K562 (cell line): ENCODE results near the gene ILK. TPM values are rescaled to one million over a fixed set of nuclear protein-coding genes. Genes with fewer than 3 reads are reported as not detected.
A peak's percentile ranks its signal among the peaks of the same experiment; 100 is the strongest.

ENCODE experiments used
- ARID1B ChIP-seq: fragments of 450-650 bp; IDR thresholded peaks from 2 replicates; pipeline ENCODE4 v1.6.1; 2016; ENCODE audit warnings: antibody characterized with exemption, mild to moderate bottlenecking, inconsistent platforms
- BRCA1 ChIP-seq, 2 experiments: fragments of 450-650 bp in 1 of 2; sonication (generic) in 1 of 2; formaldehyde crosslinking in 1 of 2; IDR thresholded peaks; 2 replicates each; pipeline versions ENCODE4 v1.5.0 to v1.6.1; 2017 to 2020; ENCODE audit warnings: mild to moderate bottlenecking in 1 of 2, missing genetic modification reagents in 1 of 2
- CBFA2T2 ChIP-seq: fragments of 450-650 bp; conservative IDR thresholded peaks from 2 replicates; pipeline ENCODE4 v1.6.1; 2017; ENCODE audit warnings: mild to moderate bottlenecking
- CBX1 ChIP-seq: sonication (generic); IDR thresholded peaks from 2 replicates; pipeline ENCODE4 v1.6.1; 2016; ENCODE audit warnings: antibody characterized with exemption, low read depth, mild to moderate bottlenecking
- FOXJ3 ChIP-seq: sonication (generic); formaldehyde crosslinking; IDR thresholded peaks from 2 replicates; pipeline ENCODE4 v1.4.0; 2020; ENCODE audit warnings: mild to moderate bottlenecking, missing genetic modification reagents
- HNRNPL ChIP-seq: fragments of 200-400 bp; formaldehyde crosslinking; IDR thresholded peaks from 2 replicates; pipeline ENCODE4 v1.6.1; 2017; ENCODE audit warnings: low read depth, mild to moderate bottlenecking, low read length
- IFI16 ChIP-seq: fragments of 250-450 bp; sonication (Bioruptor Pico); IDR thresholded peaks from 2 replicates; pipeline ENCODE4 v2.1.2; 2022; ENCODE audit warnings: mild to moderate bottlenecking, inconsistent platforms
- MAFK ChIP-seq: IDR thresholded peaks from 2 replicates; pipeline ENCODE4 v1.6.1; 2011; ENCODE audit warnings: low read length, improper control_type of control experiment
- MECOM ChIP-seq: fragments of 250-450 bp; sonication (Bioruptor Pico); IDR thresholded peaks from 2 replicates; pipeline ENCODE4 v1.8.0; 2022; ENCODE audit warnings: inconsistent platforms
- MYBL2 ChIP-seq, 2 experiments: fragments of 450-650 bp in 1 of 2; sonication (generic) in 1 of 2; formaldehyde crosslinking in 1 of 2; IDR thresholded peaks; 2 replicates each; pipeline versions ENCODE4 v1.6.1 to v1.8.1; 2017 to 2022; ENCODE audit warnings: borderline replicate concordance in 1 of 2, inconsistent platforms in 1 of 2, low read depth in 1 of 2, mild to moderate bottlenecking in 1 of 2, missing genetic modification reagents in 1 of 2, moderate library complexity in 1 of 2
- NCOA4 ChIP-seq: fragments of 450-650 bp; IDR thresholded peaks from 2 replicates; pipeline ENCODE4 v1.6.1; 2018; ENCODE audit warnings: mild to moderate bottlenecking; ENCODE audit not compliant: partially characterized antibody
- NR2F6 ChIP-seq: fragments of 450-650 bp; formaldehyde crosslinking; IDR thresholded peaks from 2 replicates; pipeline ENCODE4 v1.4.0; 2020; ENCODE audit warnings: mild to moderate bottlenecking
- PPARD ChIP-seq: fragments of 250-450 bp; sonication (Bioruptor Pico); IDR thresholded peaks from 2 replicates; pipeline ENCODE4 v1.8.0; 2022; ENCODE audit warnings: inconsistent platforms, mild to moderate bottlenecking, moderate library complexity
- RBM15 ChIP-seq: fragments of 200-400 bp; formaldehyde crosslinking; IDR thresholded peaks from 2 replicates; pipeline ENCODE4 v1.6.1; 2018; ENCODE audit warnings: mild to moderate bottlenecking, low read length, moderate library complexity; ENCODE audit not compliant: insufficient read depth
- SIN3A ChIP-seq, 2 experiments: fragments of 150-350 bp in 1 of 2; IDR thresholded peaks; 2 replicates each; pipeline ENCODE4 v1.6.1; 2011 to 2016; ENCODE audit warnings: borderline replicate concordance in 2 of 2, low read depth in 2 of 2, low read length in 2 of 2, mild to moderate bottlenecking in 2 of 2, moderate library complexity in 2 of 2; ENCODE audit not compliant: control insufficient read depth in 1 of 2
- SMAD2 ChIP-seq: fragments of 150-350 bp; IDR thresholded peaks from 2 replicates; pipeline ENCODE4 v1.6.1; 2014; ENCODE audit warnings: low read depth, mild to moderate bottlenecking, low read length
- SMARCE1 ChIP-seq: fragments of 450-650 bp; IDR thresholded peaks from 2 replicates; pipeline ENCODE4 v1.7.1; 2016; ENCODE audit warnings: mild to moderate bottlenecking
- SPI1 ChIP-seq: IDR thresholded peaks from 2 replicates; pipeline ENCODE4 v1.6.1; 2011; ENCODE audit warnings: low read depth, low read length, control low read depth, borderline replicate concordance
- TCF7 ChIP-seq: sonication (generic); IDR thresholded peaks from 2 replicates; pipeline ENCODE4 v1.6.1; 2016; ENCODE audit warnings: antibody characterized with exemption, borderline replicate concordance
- ZNF197 ChIP-seq: fragments of 200-800 bp; sonication (Bioruptor generic); IDR thresholded peaks from 2 replicates; pipeline ENCODE4 v1.6.1; 2016; ENCODE audit warnings: low read depth, missing genetic modification characterization, missing compliant biosample characterization
- polyA plus RNA-seq, 8 experiments: library from polyadenylated mRNA; depleted of rRNA in 4 of 8; stranded (reverse) in 5 of 8; unstranded in 3 of 8; fragments of >200 nt; fragmentation: Nextera tagmentation in 2 of 8; fragmentation: Illumina TruSeq in 1 of 8; extraction: Ambion mirVana in 2 of 8; extraction: Trizol in 1 of 8; gene quantifications; 2 replicates each; pipeline versions ENCODE4 v1.2.1 to v1.2.3, GENCODE V29; 2011 to 2014; ENCODE audit warnings: inconsistent platforms in 1 of 8, missing spikeins in 1 of 8
- total RNA-seq, 7 experiments: library from RNA; depleted of rRNA in 6 of 7; stranded (reverse); fragments of >200 nt in 6 of 7; fragmentation: Illumina TruSeq in 2 of 7; extraction: Trizol in 2 of 7; gene quantifications; 2 replicates each; pipeline versions ENCODE4 v1.2.1 to v1.2.3, GENCODE V29; 2011 to 2021; ENCODE audit warnings: low replicate concordance in 1 of 7
- TF ChIP-seq, protein P1 (sequence below): fragments of 250-450 bp; sonication (Bioruptor Pico); IDR thresholded peaks from 2 replicates; pipeline ENCODE4 v1.4.0; 2020

ILK gene
- total and polyA plus RNA-seq, 9 of the 15 experiments (the other 6 are each of a cell fraction or from before 2014, with no cell fraction given): 43.3 to 95.9 (median 58.9) TPM

DNA sequence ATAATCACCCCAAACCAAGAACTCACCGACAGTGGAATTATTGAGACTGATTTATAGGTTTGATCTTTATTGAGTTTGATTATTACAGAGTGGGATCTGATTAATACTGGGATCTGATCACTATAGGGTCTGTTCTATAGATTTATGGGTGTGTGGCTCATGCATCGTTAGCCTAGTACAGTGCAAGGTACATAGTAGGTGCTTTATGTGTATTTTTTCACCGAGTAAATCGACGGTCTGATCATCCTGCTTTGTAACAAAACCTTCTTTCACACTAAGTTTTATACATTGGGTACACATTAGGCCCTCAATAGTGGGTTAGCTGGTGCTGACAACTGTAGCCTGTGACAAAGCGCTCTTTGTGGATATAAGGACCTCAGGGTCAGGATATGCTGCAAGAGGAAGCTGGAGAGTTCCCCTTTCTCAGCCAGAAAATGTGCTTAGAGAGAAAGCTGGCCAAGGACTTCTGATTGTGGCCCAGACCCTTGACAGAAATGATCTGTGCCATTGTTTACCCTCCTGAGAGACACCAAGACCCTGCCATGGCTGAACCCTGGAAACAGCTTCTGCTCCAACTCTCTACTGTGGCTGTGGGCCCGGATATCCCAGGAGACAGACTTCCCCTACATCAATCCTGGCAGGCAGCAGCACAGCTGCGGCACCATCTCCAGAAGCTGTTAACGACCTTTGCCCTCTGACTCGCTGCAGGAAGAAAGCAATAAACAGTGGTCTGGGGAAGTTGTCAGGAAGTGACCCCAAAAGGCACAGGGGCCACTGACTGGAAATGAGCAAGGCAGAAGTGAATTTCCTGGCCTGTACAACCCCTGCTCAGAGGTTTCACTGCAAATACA, 31.7 kb downstream of the ILK start (continued):
- no peak for TF ChIP-seq RBM15
- TF ChIP-seq TCF7: no peak
- 0 out of 2 replicates have a peak, but pooled peaks have one; percentile 15 for TF ChIP-seq CBFA2T2
- no peak for TF ChIP-seq SIN3A (IDR thresholded peaks at IDR 0.05; ENCODE audit: borderline replicate concordance in 2 of 2, control insufficient read depth in 1 of 2, low read depth in 2 of 2, low read length in 2 of 2)
- no peak for TF ChIP-seq HNRNPL
- no peak for TF ChIP-seq FOXJ3 (CRISPR knock-in tag)
- no peak for TF ChIP-seq ZNF197 (CRISPR knock-in tag)
- no peak for TF ChIP-seq BRCA1 (IDR thresholded peaks at IDR 0.05)
- TF ChIP-seq BRCA1 (CRISPR knock-in tag; IDR thresholded peaks at IDR 0.05): no peak
- 0 out of 2 replicates have a peak, but pooled peaks have one; percentile 23 for TF ChIP-seq ARID1B
- no peak for TF ChIP-seq SMAD2
- TF ChIP-seq SMARCE1: peak; percentile 45; the same call in 1 of the 2 replicates
- no peak for TF ChIP-seq PPARD
- no peak for TF ChIP-seq MECOM
- no peak for TF ChIP-seq CBX1
- no peak for TF ChIP-seq MAFK
- no peak for TF ChIP-seq NCOA4
- TF ChIP-seq MYBL2 (IDR thresholded peaks at IDR 0.05; ENCODE audit: low read depth): no peak
- no peak for TF ChIP-seq MYBL2 (CRISPR knock-in tag; IDR thresholded peaks at IDR 0.05; ENCODE audit: borderline replicate concordance)
- no peak for TF ChIP-seq IFI16 (CRISPR knock-in tag)
- no peak for TF ChIP-seq NR2F6 (CRISPR knock-in tag)
- TF ChIP-seq, protein P1, sequence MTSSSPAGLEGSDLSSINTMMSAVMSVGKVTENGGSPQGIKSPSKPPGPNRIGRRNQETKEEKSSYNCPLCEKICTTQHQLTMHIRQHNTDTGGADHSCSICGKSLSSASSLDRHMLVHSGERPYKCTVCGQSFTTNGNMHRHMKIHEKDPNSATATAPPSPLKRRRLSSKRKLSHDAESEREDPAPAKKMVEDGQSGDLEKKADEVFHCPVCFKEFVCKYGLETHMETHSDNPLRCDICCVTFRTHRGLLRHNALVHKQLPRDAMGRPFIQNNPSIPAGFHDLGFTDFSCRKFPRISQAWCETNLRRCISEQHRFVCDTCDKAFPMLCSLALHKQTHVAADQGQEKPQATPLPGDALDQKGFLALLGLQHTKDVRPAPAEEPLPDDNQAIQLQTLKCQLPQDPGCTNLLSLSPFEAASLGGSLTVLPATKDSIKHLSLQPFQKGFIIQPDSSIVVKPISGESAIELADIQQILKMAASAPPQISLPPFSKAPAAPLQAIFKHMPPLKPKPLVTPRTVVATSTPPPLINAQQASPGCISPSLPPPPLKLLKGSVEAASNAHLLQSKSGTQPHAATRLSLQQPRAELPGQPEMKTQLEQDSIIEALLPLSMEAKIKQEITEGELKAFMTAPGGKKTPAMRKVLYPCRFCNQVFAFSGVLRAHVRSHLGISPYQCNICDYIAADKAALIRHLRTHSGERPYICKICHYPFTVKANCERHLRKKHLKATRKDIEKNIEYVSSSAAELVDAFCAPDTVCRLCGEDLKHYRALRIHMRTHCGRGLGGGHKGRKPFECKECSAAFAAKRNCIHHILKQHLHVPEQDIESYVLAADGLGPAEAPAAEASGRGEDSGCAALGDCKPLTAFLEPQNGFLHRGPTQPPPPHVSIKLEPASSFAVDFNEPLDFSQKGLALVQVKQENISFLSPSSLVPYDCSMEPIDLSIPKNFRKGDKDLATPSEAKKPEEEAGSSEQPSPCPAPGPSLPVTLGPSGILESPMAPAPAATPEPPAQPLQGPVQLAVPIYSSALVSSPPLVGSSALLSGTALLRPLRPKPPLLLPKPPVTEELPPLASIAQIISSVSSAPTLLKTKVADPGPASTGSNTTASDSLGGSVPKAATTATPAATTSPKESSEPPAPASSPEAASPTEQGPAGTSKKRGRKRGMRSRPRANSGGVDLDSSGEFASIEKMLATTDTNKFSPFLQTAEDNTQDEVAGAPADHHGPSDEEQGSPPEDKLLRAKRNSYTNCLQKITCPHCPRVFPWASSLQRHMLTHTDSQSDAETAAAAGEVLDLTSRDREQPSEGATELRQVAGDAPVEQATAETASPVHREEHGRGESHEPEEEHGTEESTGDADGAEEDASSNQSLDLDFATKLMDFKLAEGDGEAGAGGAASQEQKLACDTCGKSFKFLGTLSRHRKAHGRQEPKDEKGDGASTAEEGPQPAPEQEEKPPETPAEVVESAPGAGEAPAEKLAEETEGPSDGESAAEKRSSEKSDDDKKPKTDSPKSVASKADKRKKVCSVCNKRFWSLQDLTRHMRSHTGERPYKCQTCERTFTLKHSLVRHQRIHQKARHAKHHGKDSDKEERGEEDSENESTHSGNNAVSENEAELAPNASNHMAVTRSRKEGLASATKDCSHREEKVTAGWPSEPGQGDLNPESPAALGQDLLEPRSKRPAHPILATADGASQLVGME (CRISPR knock-in tag): no peak
- TF ChIP-seq SPI1: peak; percentile 93
